Panc1 (cell line): ENCODE data around the gene SCGB1C1. TPM values are rescaled to one million over a fixed set of nuclear protein-coding genes. Genes with fewer than 3 reads are reported as not detected.
A peak's percentile ranks its signal among the peaks of the same experiment; 100 is the strongest.
"Not testable (repeated sequence)": the region's sequence is repeated elsewhere in the genome, so short reads cannot be mapped to it uniquely, and the experiment has no call there.

Source experiments
- ATAC-seq: fragments of 200-7000 bp; cut with Tn5 transposase; 2 replicates; pipeline ENCODE4 v1.9.1; 2020; ENCODE audit warnings: mild to moderate bottlenecking, moderate library complexity
- BruUV-seq: library from RNA; stranded (reverse); fragments of 400-500 nt; replicated peaks from 2 replicates; lab custom pipeline; 2021; lab: Mats Ljungman, UMichigan
- CTCF ChIA-PET: fragments of 300-600 bp; sonication (Branson Sonifier 250); formaldehyde crosslinking; loops from one replicate; lab custom pipeline; 2022; ENCODE audit warnings: antibody characterized with exemption; lab: Charles Lee
- POLR2A ChIA-PET: fragments of 300-600 bp; sonication (Branson Sonifier 250); formaldehyde crosslinking; loops from one replicate; lab custom pipeline; 2022; ENCODE audit warnings: antibody characterized with exemption; lab: Charles Lee
- DNase-seq: peaks from one replicate; pipeline ENCODE4 v3.0.0-alpha.2; 2010; ENCODE audit warnings: low read depth, low spot score
- H3K27ac ChIP-seq: 2 replicates; pipeline ENCODE4 v1.5.1; 2011; ENCODE audit warnings: mild to moderate bottlenecking, low read length, inconsistent platforms
- H3K27me3 ChIP-seq: fragments of 200-500 bp; sonication (Bioruptor generic); 2 replicates; pipeline ENCODE4 v1.6.0; 2014; ENCODE audit warnings: low read length, inconsistent platforms; ENCODE audit not compliant: control insufficient read depth, insufficient read depth
- H3K36me3 ChIP-seq: fragments of 200-500 bp; sonication (Bioruptor generic); 2 replicates; pipeline ENCODE4 v1.5.1; 2014; ENCODE audit warnings: inconsistent platforms, mild to moderate bottlenecking, low read length, moderate library complexity; ENCODE audit not compliant: control insufficient read depth, insufficient read depth
- H3K4me1 ChIP-seq: 2 replicates; pipeline ENCODE4 v1.5.1; 2011; ENCODE audit warnings: inconsistent platforms, mild to moderate bottlenecking, low read length, moderate library complexity; ENCODE audit not compliant: control insufficient read depth, insufficient read depth
- H3K4me3 ChIP-seq, 2 experiments: 2 replicates each; pipeline ENCODE4 v1.5.1; 2011 to 2012; ENCODE audit warnings: low read depth in 2 of 2, low read length in 2 of 2, mild to moderate bottlenecking in 2 of 2, inconsistent platforms in 1 of 2, moderate library complexity in 1 of 2
- H3K9me3 ChIP-seq: fragments of 200-500 bp; sonication (Bioruptor generic); 2 replicates; pipeline ENCODE4 v1.5.1; 2014; ENCODE audit warnings: low read depth, mild to moderate bottlenecking, inconsistent platforms, low read length, moderate library complexity; ENCODE audit not compliant: control insufficient read depth, insufficient read depth
- POLR2AphosphoS5 ChIP-seq: IDR thresholded peaks from 2 replicates; pipeline ENCODE4 v1.6.1; 2012; ENCODE audit warnings: mild to moderate bottlenecking, low read depth, low read length, moderate library complexity
- SIN3A ChIP-seq: IDR thresholded peaks from 2 replicates; pipeline ENCODE4 v1.6.1; 2012; ENCODE audit warnings: low read depth, mild to moderate bottlenecking, low read length, moderate library complexity, borderline replicate concordance; ENCODE audit not compliant: insufficient read depth
- TCF7L2 ChIP-seq: IDR thresholded peaks from 2 replicates; pipeline ENCODE4 v1.6.1; 2011; ENCODE audit warnings: mild to moderate bottlenecking, low read depth, low read length, inconsistent platforms
- in situ Hi-C: cut with HindIII; loops from 2 replicates; pipeline ENCODE4 v1.10.0; 2016; ENCODE audit warnings: low sequenced_read_pairs, low pct_unique_long_range_greater_than_20kb
- intact Hi-C: fragments of 100-400 bp; cut with micrococcal nuclease; formaldehyde crosslinking; loops from one replicate; pipeline ENCODE4 v1.10.0; 2022; ENCODE audit not compliant: unreplicated experiment
- total RNA-seq: library from RNA; stranded (reverse); gene quantifications from one replicate; pipeline ENCODE4 v1.2.1, GENCODE V29; 2021; ENCODE audit not compliant: unreplicated experiment
- TF ChIP-seq, protein P1 (sequence below): fragments of 450-650 bp; IDR thresholded peaks from 2 replicates; pipeline ENCODE4 v1.5.1; 2017; ENCODE audit warnings: mild to moderate bottlenecking
- TF ChIP-seq, protein P2 (sequence below), 2 experiments: IDR thresholded peaks; 2 replicates each; pipeline ENCODE4 v1.6.1; 2011 to 2012; ENCODE audit warnings: low read depth in 2 of 2, control low read depth in 1 of 2, low read length in 1 of 2, mild to moderate bottlenecking in 1 of 2, moderate library complexity in 1 of 2; ENCODE audit not compliant: insufficient read depth in 1 of 2

The SCGB1C1 gene
- total RNA-seq, 1 experiment from 2014 or later = not detected

DNA sequence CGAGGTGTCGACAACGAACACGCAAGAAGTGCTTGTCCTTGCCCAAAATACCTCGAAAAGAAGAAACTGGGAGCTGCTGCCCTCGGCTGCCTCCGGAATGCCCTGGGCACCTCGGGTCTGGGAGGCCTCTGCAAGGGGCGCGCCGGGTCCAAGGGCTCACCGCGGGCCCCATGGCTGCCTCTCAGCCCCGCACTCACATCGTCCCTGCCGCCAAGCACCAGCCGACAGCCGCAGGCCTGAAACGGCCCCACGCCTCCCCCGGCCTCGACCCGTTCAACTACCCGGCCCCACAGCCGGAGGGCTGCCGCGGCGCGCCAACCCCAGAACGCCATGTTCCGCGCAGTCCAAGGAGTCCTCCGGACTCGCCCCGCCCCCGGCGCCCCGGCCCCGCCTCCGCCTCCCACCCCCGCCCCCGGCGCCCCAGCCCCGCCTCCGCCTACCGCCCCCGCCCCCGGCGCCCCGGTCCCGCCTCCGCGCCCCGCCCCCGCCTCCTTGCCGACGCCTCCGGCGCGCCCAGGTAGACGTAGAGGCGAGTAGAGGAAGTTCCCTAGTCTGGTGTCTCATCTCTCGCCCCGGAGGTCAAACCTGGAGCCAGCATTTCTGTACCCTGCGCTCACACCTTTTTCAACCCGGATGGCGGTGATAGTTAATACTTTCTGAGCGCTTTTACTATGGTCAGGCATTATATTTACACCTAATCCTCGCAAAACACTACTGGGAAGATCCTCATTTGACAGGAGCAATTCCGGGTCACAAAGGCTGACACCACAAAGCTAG is 43.3 kb downstream of the SCGB1C1 start, which contains the start of gene SIRT3:
SIRT3 (minus strand) TSS at position 346 of the 777 bp plus-strand sequence; CDS start at position 332, 14 bp downstream.
- POLR2A ChIA-PET = interaction anchor here (1.1 kb wide), 1 partner anchor 31 kb away, joined by 12 read pairs; no protein-coding TSS in a partner anchor
- DNase-seq = peak; percentile 60
- H3K27me3 ChIP-seq = no peaks in the 10 kb centered on the region
- intact Hi-C loops (no loop called here), in situ Hi-C loops (no loop called here)
- H3K36me3 ChIP-seq = peaks cover 10% of the 10 kb centered on the region
- peaks cover 26% of the 10 kb centered on the region for H3K4me1 ChIP-seq
- no TSS peak for BruUV-seq
- peak; percentile 94 for ATAC-seq
- CTCF ChIA-PET = interaction anchor here (2.1 kb wide), 1 partner anchor 15 kb away, joined by 6 read pairs; no protein-coding TSS in a partner anchor
- TF ChIP-seq POLR2AphosphoS5 (peak; percentile 90), SIN3A (peak; percentile 82; the same call in 1 of the 2 replicates), TCF7L2 (no peak)
- TF ChIP-seq, protein P1, sequence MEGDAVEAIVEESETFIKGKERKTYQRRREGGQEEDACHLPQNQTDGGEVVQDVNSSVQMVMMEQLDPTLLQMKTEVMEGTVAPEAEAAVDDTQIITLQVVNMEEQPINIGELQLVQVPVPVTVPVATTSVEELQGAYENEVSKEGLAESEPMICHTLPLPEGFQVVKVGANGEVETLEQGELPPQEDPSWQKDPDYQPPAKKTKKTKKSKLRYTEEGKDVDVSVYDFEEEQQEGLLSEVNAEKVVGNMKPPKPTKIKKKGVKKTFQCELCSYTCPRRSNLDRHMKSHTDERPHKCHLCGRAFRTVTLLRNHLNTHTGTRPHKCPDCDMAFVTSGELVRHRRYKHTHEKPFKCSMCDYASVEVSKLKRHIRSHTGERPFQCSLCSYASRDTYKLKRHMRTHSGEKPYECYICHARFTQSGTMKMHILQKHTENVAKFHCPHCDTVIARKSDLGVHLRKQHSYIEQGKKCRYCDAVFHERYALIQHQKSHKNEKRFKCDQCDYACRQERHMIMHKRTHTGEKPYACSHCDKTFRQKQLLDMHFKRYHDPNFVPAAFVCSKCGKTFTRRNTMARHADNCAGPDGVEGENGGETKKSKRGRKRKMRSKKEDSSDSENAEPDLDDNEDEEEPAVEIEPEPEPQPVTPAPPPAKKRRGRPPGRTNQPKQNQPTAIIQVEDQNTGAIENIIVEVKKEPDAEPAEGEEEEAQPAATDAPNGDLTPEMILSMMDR = no peak
- H3K9me3 ChIP-seq = no peaks in the 10 kb centered on the region
- H3K27ac ChIP-seq = peak within 1 kb of the TSS; percentile 97
- H3K4me3 ChIP-seq = peak within 1 kb of the TSS; percentile 87 to 98

DNA sequence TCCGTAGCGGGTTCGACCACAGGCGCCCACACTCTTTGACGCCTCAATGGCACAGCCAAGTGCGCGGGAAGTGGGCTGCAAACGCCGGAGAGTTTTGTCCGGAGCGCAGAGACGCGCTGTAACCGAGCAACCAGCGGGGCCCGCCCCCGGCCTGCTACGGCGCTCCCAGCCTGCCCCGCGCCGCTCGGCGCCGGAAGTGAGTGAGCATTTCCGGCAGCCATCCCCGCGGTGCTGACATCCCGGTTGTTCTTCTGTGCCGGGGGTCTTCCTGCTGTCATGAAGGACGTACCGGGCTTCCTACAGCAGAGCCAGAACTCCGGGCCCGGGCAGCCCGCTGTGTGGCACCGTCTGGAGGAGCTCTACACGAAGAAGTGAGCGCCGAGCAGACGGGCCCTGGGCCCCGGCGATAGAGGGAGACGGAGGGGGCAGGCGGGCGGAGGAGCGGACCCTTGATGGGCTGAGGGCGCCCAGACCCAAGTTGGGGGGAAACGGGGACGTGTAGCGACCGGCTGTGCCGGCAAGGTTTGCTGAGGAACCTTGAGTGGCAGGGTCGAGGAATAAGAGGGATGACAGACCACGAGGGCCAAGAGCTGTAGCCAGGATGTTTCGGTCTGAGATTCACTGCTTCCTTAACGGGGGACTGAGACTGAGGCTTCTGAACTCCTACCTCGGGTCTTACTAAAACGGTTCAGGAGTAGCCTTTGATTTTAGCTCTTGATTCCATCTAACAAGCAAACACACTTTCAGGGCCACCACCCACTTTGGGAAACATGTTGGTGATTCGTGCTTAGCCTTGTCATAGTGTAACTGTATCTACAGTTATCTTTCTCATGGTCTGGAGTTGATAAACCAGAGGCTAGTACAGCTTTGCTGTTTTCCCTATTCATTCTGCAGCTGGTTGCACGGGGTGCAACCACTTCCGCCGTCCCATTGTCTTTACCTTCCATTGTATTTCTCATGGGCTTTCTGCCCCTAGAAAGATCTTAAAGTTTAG is 44.2 kb downstream of the SCGB1C1 start, which contains the start of gene PSMD13:
PSMD13 (plus strand) TSS at position 203 of the 994 bp plus-strand sequence; CDS start at position 277, 74 bp downstream.
- ATAC-seq = peak; percentile 96
- in situ Hi-C loops = no loop called here
- no peak for DNase-seq
- CTCF ChIA-PET = interaction anchor here (0.5 to 2.1 kb wide), 3 partner anchors 14 to 32 kb away, joined by 3 to 6 read pairs (median 3); no protein-coding TSS in a partner anchor
- POLR2A ChIA-PET = interaction anchor here (0.8 to 1.5 kb wide), 3 partner anchors 13 to 119 kb away, joined by 3 to 12 read pairs (median 7); no protein-coding TSS in a partner anchor
- Histone ChIP-seq H3K27me3 (no peaks in the 10 kb centered on the region), H3K4me1 (peaks cover 26% of the 10 kb centered on the region), H3K9me3 (no peaks in the 10 kb centered on the region), H3K27ac (peak within 1 kb of the TSS; percentile 97), H3K4me3 (peak within 1 kb of the TSS; percentile 87 to 98), H3K36me3 (peaks cover 18% of the 10 kb centered on the region)
- TF ChIP-seq, protein P1 = no peak
- TF ChIP-seq, protein P2, sequence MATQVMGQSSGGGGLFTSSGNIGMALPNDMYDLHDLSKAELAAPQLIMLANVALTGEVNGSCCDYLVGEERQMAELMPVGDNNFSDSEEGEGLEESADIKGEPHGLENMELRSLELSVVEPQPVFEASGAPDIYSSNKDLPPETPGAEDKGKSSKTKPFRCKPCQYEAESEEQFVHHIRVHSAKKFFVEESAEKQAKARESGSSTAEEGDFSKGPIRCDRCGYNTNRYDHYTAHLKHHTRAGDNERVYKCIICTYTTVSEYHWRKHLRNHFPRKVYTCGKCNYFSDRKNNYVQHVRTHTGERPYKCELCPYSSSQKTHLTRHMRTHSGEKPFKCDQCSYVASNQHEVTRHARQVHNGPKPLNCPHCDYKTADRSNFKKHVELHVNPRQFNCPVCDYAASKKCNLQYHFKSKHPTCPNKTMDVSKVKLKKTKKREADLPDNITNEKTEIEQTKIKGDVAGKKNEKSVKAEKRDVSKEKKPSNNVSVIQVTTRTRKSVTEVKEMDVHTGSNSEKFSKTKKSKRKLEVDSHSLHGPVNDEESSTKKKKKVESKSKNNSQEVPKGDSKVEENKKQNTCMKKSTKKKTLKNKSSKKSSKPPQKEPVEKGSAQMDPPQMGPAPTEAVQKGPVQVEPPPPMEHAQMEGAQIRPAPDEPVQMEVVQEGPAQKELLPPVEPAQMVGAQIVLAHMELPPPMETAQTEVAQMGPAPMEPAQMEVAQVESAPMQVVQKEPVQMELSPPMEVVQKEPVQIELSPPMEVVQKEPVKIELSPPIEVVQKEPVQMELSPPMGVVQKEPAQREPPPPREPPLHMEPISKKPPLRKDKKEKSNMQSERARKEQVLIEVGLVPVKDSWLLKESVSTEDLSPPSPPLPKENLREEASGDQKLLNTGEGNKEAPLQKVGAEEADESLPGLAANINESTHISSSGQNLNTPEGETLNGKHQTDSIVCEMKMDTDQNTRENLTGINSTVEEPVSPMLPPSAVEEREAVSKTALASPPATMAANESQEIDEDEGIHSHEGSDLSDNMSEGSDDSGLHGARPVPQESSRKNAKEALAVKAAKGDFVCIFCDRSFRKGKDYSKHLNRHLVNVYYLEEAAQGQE (IDR thresholded peaks at IDR 0.05; ENCODE audit: insufficient read depth in 1 of 2, low read depth in 2 of 2, low read length in 1 of 2) = peak in 1 of 2 experiments; percentile 39; a peak in 1 of 4 replicates
- peak; percentile 93 for TF ChIP-seq SIN3A
- peak; percentile 77; the same call in 1 of the 2 replicates for TF ChIP-seq POLR2AphosphoS5
- TF ChIP-seq TCF7L2 = no peak
- intact Hi-C loops = no loop called here
- BruUV-seq = no TSS peak

DNA sequence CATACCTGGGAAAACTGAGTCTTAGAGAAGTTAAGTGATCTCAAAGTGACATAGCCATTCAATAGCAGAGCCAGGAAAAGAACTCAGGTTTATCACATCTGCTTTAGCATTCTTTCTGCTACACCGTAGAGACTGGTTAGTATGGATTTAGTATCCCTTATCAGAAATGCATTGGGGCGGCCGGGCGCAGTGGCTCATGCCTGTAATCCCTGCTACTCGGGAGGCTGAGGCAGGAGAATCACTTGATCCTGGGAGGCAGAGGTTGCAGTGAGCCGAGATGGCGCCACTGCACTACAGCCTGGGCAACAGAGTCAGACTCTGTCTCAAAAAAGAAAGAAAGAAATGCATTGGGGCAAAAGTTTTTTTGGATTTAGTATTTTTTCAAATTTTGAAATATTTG is 45.5 kb downstream of the SCGB1C1 start:
- ChIA-PET POLR2A (interaction anchor here (0.7 to 1.5 kb wide), 2 partner anchors 12 to 32 kb away, joined by 3 to 4 read pairs; no protein-coding TSS in a partner anchor), CTCF (interaction anchor here (1.0 to 2.1 kb wide), 2 partner anchors 12 to 30 kb away, joined by 3 to 6 read pairs; no protein-coding TSS in a partner anchor)
- H3K9me3 ChIP-seq, H3K27me3 ChIP-seq, in situ Hi-C loops, intact Hi-C loops, DNase-seq, BruUV-seq, ATAC-seq: not testable (repeated sequence)
- peak overlapping the region; percentile 87 to 98; a peak in 3 of 4 replicates for H3K4me3 ChIP-seq
- H3K4me1 ChIP-seq = peaks cover 26% of the 10 kb centered on the region
- H3K36me3 ChIP-seq = peaks cover 26% of the 10 kb centered on the region
- H3K27ac ChIP-seq = peak overlapping the region; percentile 97
